GM19455 (cell line): Measurements from ENCODE around the gene B3GNT8.
"Not testable (repeated sequence)": the region's sequence is repeated elsewhere in the genome, so short reads cannot be mapped to it uniquely, and the experiment has no call there.

Experiments used
- ATAC-seq: cut with Tn5 transposase; IDR thresholded peaks from one replicate; pipeline ENCODE4 v1.9.1; 2021; ENCODE audit not compliant: unreplicated experiment

B3GNT8 gene

DNA sequence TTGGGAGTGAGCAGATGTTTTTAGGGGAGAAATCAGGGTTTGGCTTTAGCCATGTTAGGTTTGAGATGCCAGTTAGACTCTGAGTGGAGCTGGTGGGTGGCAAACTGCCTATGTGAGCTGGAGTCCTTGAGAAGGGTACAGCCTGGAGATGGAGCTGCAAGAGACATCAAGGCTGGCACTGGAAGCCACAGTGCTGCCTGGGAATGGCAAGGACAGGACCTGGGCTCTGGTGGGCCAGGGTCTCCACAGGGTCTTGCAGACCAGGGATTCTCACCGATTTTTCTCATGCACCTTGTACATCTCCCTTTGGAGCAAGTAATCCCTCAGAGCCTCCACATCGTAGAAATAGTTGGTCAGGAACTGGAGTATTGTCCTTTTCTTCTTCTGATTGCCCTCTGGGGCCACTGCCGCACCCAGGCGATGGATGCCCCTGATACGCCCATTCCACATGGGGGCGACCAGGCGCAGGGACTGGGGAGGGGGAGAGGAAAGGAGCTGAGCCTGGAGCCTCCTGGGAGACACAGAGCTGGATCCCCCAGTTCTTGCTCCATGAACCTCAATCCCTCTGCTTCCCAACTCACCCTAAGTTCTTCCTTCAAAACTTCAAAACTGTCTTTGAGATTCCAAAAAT is 10.9 kb upstream of the B3GNT8 start:
- no peak for ATAC-seq

DNA sequence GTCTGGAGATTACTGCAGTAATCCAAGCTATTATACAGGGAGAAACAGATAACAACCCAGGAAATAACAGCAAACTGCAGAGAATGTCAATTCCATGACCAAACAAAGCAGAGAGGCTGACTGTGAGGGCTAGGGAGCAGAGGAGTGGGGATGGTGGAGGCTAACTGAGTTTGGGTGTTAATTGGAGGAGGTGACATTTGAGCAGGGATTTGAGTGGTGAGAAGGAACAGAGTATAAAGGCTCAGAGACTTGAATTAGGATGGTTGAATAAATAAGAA is 9.4 kb upstream of the B3GNT8 start:
- no peak for ATAC-seq

DNA sequence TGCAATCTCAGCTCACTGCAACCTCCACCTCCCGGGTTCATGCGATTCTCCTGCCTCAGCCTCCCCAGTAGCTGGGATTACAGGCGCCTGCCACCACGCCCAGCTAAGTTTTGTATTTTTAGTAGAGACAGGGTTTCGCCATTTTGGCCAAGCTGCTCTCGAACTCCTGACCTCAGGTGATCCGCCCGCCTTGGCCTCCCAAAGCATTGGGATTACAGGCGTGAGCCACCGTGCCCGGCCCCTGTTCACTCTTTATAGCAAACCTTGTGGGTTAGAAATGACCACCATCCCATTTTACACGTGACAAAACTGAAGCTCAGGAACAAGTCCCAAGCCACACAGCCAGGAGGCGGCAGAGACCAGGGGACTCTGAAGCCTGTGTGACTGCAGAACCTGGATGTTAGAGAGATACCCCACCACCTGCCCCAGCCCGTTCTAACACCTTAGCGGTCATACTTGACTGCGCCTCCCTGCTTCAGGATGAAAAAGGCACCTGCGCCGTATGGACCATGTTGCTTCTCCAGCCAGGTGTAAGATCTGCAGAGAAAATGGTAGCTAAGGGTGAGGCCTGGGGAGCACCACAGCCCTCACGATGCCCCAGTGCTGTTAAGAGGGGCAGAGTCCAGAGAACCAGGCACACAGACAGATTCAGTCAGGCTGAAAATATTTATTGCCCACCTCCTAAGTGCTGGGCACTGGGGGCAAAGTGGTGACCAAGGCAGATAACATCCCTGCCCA is 8.9 kb upstream of the B3GNT8 start:
- no peak for ATAC-seq

DNA sequence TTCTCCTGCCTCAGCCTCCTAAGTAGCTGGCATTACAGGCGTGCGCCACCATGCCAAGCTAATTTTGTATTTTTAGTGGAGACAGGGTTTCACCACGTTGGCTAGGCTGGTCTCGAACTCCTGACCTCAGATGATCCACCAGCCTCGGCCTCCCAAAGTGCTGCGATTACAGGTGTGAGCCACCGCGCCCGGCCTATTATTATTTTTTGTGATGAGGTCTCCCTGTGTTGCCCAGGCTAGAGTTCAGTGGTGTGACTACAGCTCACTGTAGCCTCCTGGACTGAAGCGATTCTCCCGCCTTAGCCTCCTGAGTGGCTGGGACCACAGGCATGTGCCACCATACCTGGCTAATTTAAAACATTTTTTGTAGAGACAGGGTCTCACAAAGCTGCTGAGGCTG is 8.2 kb upstream of the B3GNT8 start:
- not testable (repeated sequence) for ATAC-seq

DNA sequence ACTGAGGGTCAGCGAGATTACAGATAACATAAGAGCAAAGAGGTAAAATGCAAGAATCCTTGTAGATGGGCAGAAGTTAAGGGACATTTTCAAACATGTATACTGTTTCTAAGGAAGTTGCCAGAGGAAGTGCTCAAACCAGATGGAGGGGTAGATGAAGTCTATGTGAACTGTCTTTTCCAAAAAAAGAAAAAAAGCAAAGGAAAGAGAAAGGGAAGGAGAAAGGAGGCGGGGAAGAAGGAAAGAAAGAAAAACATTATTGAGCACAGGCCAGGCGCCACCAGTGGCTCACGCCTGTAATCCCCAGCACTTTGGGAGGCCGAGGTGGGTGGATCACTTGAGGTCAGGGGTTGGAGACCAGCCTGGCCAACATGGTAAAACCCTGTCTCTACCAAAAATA is 7.3 kb upstream of the B3GNT8 start:
- no peak for ATAC-seq

DNA sequence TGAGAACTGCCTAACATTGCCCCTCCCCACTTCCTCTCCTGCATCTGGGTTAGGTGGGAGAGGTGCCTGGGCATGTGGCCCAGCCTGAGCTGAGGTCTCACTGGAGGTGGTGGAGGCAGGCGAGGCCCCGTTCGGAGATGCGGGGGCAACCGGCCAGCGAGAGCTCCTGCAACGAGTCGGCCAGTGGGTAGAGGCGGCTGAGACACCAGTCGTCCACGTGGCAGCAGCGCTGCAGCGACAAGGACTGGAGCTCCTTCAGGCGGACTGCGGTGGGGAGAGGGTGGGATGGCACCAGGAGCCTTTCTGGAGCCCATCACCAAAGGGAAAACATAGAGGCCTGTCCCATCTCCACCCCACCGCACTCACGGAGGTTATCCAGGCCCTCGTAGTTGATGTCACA is 6.0 kb upstream of the B3GNT8 start:
- no peak for ATAC-seq

DNA sequence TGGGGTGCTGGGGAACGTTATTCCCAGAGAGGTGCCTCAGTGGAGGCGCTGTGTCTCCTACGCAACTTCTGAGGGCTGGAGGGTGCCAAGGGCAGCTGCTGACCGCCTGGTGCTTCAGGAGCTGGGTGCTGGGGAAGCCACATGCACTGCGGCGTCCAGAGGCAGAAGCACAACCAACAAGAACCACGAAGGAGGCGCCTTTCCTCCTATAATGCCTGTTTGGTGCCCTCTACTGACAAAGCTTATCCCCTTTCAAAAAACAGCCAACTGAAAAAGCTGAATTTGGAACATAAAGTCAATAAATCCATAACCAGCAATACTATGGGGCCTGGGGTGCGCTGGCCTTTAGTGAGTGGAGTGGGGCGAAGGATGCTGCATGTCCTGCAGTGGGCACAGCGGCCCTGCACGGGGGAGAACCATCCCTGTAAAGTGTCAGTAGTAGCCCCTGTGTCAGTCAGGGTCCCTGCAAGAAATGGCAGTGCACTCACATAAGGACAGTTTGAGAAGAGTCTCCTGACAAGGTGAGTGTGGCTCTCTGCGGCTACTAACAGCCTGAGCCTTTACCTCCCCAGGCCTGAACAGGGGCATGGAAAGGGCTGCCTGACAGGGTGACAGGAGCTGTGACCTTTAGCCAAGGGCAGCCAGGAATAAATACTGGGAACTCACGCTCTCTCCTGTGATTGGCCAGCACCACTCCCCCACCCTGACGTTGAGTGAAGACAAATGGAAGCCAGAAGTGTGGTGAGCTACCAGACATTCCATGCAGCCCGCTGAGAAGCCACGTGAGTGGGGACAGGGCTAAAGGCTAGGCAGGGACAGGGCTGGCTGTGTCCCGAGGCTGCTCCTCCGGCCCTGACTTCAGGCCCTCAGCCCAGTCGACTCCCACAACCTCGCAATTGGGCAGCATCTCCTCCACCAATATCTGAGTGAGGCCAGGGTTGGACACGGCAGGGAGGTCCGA is 4.5 kb upstream of the B3GNT8 start:
- ATAC-seq = no peak

DNA sequence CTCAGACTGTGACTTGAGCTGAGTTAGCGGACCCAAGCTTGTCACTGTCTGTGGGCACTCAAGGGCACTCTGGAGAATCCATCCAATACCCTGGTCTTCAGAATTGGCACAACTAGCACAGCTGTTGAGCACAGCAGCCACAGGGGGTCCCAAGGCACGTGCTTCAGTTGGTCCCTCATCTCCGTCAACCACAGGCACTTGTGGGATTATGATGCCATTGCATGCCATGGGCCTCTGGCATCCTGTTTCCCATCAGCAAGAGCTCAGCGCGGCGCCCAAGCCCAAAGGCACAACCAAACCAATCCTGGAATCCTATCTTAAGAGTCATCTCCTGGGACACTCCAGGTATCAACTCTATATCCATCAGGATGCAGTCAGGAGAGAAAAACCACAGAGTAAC is 3.7 kb upstream of the B3GNT8 start:
- no peak for ATAC-seq

DNA sequence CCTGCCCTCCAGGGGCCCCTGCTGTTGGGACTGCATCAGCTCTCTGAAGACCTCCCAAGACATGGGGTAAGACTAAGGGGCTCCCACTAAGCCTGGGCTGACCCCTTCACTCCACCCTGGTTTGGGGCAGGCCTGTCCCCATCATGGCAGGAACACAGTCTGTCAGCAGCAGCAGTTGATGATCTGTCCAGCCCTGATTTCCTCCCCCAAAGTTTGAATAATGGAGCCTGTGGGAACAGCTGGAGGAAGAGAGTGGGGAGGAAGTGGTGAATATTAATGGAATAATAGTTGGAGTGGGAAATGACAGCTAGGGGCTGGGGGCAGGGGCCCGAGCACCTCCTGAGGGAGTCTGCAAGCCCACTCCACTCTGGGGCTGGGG is 1.3 kb upstream of the B3GNT8 start:
- no peak for ATAC-seq

DNA sequence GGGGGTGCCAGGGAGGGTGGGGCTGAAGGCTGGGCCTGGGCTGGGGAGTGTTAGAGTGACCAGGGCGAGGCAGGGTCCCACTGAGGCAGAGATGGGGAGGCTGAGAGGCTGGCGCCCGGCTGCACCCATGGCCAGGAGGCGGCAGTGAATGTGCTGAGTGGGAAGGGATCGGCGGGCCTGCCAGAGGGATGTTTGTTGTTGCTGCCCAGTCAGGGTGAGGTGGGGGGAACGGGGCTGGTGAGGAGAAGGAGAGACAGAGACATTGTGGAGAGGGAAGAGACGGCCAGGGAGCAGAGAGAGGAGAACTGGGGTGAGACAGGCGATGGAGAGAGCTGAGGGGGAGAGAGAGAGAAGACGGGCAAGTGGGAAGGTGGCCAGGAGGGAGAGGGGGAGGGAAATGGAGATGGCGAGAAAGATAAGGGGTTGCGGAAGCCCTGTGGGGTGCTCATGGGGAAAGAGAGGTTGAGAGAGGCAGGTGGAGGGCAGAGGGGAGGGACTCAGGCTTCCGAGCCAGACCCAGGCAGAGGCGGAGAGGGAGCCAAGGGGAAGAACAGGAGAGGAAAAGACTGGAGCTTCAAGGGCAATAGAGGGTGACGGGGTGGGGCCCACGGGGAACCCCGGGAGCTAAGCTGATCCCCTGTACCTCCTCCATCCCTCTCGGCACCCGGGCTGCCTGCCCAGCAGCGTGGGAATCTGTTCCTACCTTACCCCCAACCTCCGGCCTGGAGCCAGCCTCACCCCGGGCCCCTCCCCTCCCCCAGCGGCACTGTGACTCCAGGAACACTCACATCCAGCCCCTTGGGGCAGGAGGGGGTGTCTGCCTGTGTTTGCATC is 690 bp upstream of the B3GNT8 start:
- no peak for ATAC-seq

DNA sequence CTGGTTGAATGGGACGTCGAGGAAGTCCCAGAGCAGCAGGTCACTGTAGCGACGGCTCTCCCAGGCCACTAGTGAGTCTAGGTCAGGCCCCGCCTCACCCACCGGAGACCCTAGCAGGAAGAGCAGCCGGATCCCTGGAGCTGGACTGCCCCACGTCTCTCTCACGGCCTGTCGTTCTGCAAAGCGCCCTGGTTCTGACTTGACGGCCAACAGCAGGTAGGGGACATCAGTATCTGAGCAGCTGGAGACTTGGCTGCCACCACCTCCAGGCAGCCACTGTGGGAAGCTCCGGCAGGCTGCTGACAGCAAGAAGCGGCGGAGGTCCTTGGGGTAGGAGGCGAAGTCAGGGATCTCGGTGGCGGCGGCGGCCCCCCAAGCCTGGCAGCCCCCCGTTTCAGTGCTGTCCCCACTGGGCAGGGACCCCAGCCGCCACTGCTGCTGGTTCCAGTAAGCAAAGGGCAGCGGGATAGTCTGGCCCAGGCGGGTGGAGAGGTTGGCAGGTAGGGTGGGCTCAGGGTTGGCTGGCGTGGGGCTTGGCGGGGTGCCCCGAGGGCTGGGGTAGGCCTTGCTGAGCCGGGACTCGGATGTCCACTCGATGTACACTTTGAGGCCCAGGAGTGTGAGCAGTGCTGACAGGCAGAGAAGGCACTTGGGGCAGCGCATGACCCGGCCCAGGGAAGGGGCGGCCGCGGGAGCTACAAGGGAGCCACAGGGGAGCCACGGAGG is 895 bp downstream of the B3GNT8 start:
- ATAC-seq = no peak

DNA sequence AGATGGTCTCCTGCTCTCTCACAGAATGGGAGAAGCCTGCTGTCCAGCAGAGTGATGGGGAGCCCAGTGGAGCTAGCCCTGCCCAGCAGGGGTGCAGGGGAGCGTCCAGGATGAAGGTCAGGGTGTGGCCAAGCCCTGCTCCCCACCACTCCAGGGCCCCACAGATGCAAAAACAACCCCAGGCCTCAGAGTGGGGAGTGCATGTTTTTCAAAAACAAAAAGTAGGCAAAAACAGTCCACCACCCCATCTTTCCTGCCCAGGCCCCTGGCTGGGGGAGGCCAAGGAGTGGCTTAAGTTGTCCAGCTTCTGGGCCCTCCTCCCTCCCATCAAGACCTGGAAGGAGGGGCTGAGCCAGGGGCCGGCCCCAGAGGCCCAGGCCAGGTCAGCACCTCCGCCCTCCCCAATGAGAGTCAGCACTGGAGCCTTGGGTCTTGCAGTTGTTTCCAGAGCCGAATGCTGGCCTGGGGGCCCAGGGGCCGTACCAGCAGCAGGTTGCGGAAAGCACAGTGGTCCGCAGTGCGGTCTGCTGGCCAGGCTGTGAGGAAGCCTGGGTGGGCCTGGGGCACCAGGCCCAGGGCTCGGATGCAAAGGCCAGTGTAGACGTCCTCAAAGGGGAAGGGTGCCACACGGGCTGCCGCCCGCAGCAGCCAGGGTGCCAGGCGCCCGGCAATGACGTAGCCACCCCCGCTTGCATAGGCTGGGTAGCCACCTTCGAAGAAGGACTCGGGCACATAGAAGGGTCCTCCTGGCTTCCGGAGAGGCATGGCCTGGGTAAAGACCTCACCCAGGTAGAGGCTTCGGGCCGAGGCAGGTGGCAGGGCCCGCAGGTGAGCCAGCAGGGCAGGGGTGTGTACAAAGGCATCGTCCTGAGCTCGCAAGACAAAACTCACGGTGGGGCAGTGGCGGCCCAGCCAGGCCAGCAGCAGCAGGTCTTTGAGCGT is 1.7 kb downstream of the B3GNT8 start:
- ATAC-seq = no peak

DNA sequence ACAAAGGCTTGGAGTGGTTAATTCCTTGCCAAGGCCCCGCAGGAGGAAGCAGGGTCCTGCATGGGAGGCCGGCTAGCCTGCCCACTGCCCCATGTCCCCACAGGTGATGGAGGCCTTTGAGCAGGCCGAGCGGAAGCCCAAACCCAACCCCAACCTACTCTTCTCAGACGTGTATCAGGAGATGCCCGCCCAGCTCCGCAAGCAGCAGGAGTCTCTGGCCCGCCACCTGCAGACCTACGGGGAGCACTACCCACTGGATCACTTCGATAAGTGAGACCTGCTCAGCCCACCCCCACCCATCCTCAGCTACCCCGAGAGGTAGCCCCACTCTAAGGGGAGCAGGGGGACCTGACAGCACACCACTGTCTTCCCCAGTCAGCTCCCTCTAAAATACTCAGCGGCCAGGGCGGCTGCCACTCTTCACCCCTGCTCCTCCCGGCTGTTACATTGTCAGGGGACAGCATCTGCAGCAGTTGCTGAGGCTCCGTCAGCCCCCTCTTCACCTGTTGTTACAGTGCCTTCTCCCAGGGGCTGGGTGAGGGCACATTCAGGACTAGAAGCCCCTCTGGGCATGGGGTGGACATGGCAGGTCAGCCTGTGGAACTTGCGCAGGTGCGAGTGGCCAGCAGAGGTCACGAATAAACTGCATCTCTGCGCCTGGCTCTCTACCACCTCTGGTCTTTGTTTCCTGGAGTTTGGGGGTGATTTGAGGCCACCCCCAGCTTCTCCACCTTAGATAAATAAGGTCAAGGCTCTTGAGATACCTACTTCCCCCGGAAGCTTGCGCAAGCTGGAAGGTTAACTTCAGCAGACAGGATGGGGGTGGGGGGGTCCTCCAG is 2.6 kb downstream of the B3GNT8 start:
- ATAC-seq = no peak

DNA sequence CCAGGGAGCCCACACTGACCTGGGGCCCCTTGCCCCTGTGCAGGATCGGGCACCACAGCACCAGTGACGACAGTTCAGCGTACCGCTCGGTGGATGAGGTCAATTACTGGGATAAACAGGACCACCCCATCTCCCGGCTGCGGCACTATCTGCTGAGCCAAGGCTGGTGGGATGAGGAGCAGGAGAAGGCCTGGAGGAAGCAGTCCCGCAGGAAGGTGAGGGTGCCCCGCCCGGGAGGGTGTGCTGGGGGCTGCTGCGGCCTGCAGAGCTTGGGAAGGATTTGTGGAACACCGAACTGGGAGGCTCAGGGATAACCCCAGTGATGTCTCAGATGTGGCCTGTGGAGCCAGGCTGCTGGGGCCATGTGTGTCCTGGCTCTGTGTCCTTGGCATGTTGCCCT is 4.2 kb downstream of the B3GNT8 start:
- ATAC-seq = no peak

DNA sequence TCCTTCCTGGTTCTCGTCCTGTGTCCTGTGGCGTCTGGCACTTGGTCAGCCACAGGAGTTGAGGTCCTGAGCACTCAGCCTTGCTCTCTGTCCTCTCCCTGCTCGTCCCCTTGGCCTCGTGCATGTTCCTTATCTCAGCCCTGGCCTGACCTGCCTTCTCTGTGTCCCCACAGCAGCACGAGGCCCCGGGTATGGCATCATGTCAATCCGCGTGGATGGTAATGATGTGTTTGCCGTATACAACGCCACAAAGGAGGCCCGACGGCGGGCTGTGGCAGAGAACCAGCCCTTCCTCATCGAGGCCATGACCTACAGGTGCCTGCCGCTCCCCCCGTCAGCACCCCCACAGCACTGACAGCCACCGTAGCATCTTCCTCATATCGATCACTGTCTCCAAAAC is 4.7 kb downstream of the B3GNT8 start:
- no peak for ATAC-seq

DNA sequence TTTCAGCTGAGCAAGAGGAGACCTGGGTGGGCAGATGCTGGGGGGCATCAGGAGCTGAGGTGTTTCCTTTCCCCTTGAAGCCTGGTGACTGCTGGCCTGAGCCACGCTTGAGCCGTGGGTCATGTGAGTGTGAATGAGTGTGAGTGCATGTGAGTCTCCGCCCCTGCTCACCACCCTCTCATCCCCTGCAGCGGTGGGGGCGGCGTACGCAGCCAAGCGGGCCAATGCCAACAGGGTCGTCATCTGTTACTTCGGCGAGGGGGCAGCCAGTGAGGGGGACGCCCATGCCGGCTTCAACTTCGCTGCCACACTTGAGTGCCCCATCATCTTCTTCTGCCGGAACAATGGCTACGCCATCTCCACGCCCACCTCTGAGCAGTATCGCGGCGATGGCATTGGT is 5.2 kb downstream of the B3GNT8 start:
- no peak for ATAC-seq

DNA sequence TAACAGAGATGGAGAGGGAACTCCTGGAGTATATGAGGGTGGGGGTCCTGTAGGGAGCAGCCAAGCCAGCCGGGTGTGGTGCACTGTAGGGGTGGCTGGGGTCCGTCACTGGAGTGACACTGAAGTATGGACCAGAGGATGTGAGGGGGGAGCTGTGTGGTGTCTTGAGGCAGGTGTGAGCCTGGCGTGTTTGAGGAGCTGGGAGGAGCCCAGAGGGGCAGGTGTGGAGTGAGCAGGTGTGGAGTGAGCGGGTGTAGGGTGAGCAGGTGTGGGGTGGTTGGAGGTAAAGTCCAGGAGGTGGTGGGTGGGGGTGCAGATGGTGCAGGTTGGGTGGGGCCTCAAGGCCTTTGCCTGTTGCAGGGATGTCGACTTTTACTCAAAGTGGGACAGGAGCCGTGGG is 5.9 kb downstream of the B3GNT8 start:
- ATAC-seq = no peak

DNA sequence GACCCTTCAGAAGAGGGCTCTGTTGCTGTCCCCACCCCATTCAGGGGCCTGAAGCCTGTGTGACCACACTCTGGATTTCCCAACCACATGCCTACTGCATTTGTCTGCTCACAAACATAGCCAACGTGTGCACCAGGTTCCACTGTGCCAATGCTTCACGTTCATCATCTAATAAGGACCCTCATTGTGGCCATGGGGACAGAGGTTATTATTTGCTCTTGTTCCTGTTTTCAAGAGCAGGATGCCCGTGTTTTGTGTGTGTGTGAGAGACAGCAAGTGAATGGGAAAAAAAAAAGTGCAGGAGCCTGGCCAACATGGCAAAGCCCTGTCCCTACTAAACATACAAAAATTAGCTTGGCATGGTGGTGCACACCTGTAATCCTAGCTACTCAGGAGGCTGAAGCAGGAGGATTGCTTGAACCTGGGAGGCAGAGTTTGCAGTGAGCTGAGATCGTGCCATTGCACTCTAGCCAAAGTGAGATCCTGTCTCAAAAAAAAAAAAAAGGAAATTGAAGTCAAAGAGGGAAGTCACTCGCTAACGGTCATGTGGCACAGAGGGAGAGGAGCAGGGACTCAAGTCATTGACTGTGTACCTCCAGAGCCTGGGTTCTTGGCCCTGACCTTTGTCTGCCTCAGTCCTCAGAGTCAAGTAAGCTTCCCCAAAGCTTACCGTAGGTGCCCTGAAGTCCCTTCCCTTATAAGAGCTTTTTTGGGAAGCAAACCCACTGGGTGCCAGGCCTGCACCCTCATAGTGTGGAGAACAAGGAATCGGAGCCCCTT is 6.9 kb downstream of the B3GNT8 start:
- ATAC-seq = no peak
